ENCODE measurements around the gene MYO5A. TPM values are rescaled to one million over a fixed set of nuclear protein-coding genes. Genes with fewer than 3 reads are reported as not detected.

MYO5A gene
- total and polyA plus RNA-seq, 10 of the 15 experiments (the other 5 are each of a cell fraction or from before 2014, with no cell fraction given): 4.2 to 42.9 (median 31.1) TPM

DNA sequence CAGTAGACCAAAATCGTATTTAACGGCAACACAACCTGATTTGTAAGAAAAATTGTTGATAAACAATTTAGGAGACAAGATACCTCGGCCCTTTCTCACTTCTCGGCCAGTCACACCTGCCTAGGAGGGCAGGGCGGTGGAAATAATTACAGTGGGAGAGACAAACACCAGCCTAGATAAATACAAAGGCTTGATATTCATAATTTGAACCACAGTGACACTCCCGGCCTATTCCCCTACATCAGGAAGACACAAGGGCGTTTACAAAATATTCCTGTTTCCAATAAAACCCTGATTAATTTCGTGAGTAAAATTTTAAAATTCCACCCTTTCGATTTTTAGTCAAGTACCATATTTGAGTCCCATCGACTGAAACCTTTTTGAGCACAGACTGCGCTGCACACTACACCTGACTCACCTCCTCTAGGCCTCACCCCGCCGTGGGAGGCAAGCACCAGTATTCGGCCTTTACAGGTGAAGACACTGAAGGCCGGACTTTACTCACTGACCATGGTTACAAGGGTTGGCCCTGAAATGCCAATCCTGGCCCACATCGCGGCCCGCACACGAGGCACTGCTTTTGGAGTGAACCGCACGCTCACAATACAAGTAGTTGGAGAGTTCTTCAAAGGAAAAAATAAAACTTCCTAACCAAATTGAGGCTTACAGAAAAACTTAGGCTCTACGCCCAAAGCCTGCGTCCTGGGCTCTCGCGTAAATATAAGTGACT, 39.4 kb upstream of the MYO5A start:
- TF ChIP-seq POLR2AphosphoS5 (IDR thresholded peaks at IDR 0.05; ENCODE audit: low read length): no peak
- TF ChIP-seq CREB1 (IDR thresholded peaks at IDR 0.05; ENCODE audit: low read depth): 0 out of 2 replicates have a peak, but pooled peaks have one; percentile 18
- TF ChIP-seq, protein P1, sequence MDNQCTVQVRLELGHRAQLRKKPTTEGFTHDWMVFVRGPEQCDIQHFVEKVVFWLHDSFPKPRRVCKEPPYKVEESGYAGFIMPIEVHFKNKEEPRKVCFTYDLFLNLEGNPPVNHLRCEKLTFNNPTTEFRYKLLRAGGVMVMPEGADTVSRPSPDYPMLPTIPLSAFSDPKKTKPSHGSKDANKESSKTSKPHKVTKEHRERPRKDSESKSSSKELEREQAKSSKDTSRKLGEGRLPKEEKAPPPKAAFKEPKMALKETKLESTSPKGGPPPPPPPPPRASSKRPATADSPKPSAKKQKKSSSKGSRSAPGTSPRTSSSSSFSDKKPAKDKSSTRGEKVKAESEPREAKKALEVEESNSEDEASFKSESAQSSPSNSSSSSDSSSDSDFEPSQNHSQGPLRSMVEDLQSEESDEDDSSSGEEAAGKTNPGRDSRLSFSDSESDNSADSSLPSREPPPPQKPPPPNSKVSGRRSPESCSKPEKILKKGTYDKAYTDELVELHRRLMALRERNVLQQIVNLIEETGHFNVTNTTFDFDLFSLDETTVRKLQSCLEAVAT (IDR thresholded peaks at IDR 0.05): peak; percentile 63; the same call in 1 of the 2 replicates
- no peaks in the 10 kb centered on the region for H3K36me3 ChIP-seq (ENCODE audit: control insufficient read depth in 2 of 2, insufficient read depth in 2 of 2, low read length in 1 of 2)
- peak overlapping the region; percentile 93 for H3K27ac ChIP-seq (ENCODE audit: control insufficient read depth, insufficient read depth)
- intact Hi-C loops (cut with micrococcal nuclease; ENCODE audit: unreplicated experiment) (loop anchor here (2.0 to 5.0 kb wide), 6 partner anchors 101 to 311 kb away; partner anchors contain the start of gene ATOSA), in situ Hi-C loops (cut with MboI) (no loop called here)
- BruUV-seq (replicated peaks): TSS peak; percentile 48
- FAIRE-seq (no peak), ATAC-seq (peak; percentile 38), DNase-seq (ENCODE audit: low read depth, low spot score) (no peak)
- WGBS (ENCODE audit: insufficient coverage, insufficient replicate concordance, low lambda C conversion rate, missing lambda C conversion rate): under 1% methylated on average over 25 of the region's 25 CpGs
- H3K9me3 ChIP-seq (replicated peaks; ENCODE audit: control insufficient read depth, insufficient read depth, low read length): no peaks in the 10 kb centered on the region
- ChIA-PET CTCF (interaction anchor here (1.3 kb wide), 2 partner anchors 311 to 314 kb away, joined by 4 to 5 read pairs; no protein-coding TSS in a partner anchor), SMC1A (ENCODE audit: uncharacterized antibody, unreplicated experiment) (interaction anchor here (1.3 kb wide), 2 partner anchors 104 to 167 kb away, joined by 3 to 4 read pairs; no protein-coding TSS in a partner anchor), POLR2A (no interaction called here), RAD21 (ENCODE audit: unreplicated experiment) (interaction anchor here (1.0 to 1.3 kb wide), 3 partner anchors 101 to 311 kb away, joined by 3 to 5 read pairs (median 4); no protein-coding TSS in a partner anchor)
- peak overlapping the region; percentile 96 for H3K9ac ChIP-seq (ENCODE audit: control insufficient read depth, insufficient read depth, low read length)
- H3K4me2 ChIP-seq (ENCODE audit: control insufficient read depth, insufficient read depth): peak overlapping the region; percentile 36
- peaks cover 7% of the 10 kb centered on the region for H3K4me1 ChIP-seq (ENCODE audit: control insufficient read depth, insufficient read depth, low read length)
- H2AFZ ChIP-seq (ENCODE audit: control insufficient read depth, low read depth, low read length): peak overlapping the region; percentile 25
- peak overlapping the region; percentile 72 for H3K4me3 ChIP-seq
- H3K79me2 ChIP-seq (ENCODE audit: control insufficient read depth, insufficient read depth, low read length): peaks cover 57% of the 10 kb centered on the region
- H3K27me3 ChIP-seq (replicated peaks in 1 of 2; ENCODE audit: control insufficient read depth in 2 of 2, insufficient read depth in 2 of 2, low read length in 1 of 2): no peaks in the 10 kb centered on the region
- peaks cover 2% of the 10 kb centered on the region; the same call in 1 of the 2 replicates for H4K20me1 ChIP-seq (ENCODE audit: control insufficient read depth, insufficient read depth)
